ENCODE results near the gene CLRN1. TPM values are rescaled to one million over a fixed set of nuclear protein-coding genes. Genes with fewer than 3 reads are reported as not detected.

CLRN1 gene
- total RNA-seq, 2 donors from 2014 or later, result not detected

DNA sequence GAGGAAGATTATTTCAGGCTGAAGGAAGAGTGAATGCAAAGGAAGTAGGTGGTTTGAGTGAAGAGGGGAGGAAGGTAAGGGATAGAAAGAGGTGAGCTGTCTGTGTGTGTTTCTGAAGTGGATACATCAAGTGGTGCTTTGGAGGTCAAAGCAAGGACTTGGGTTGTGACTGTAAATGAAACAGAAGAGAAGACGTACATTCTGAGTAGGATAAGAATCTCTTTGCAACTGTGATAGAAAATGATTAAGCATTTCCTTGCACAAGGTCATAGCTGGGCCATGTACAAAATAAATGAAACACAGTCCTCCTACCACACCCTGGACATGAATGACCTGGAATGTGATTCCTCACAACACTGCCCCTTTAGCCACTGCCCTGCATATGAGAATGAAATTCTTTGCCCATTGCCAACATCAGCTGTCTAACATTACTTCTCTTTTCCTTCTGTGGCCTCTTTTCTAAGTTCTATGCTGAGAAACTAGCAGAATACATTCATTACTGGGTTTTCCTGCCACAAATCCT, 39.0 kb downstream of the CLRN1 start:
- WGBS, 2 experiments (ENCODE audit: insufficient coverage in 1 of 2, insufficient read length in 1 of 2), result 0% methylated on average over 1 of the region's 1 CpG
- no peak overlapping the region for H3K4me3 Mint-ChIP-seq
- Histone ChIP-seq H3K27me3 (ENCODE audit: control insufficient read depth, insufficient read depth, low read length, poor library complexity, severe bottlenecking) (no peaks in the 10 kb centered on the region), H3K4me3 (ENCODE audit: low read length) (no peak overlapping the region), H3K9me3 (ENCODE audit: control insufficient read depth, low read length) (no peaks in the 10 kb centered on the region), H3K9ac (ENCODE audit: extremely low read depth, low read length, poor library complexity, severe bottlenecking) (no peak overlapping the region), H3K36me3 (ENCODE audit: control insufficient read depth, insufficient read depth, low read length) (no peaks in the 10 kb centered on the region), H3K27ac (ENCODE audit: low read depth, low read length) (no peak overlapping the region), H3K4me1 (ENCODE audit: control insufficient read depth, insufficient read depth, low read length) (no peaks in the 10 kb centered on the region)
- H3K9me3 Mint-ChIP-seq, result no peaks in the 10 kb centered on the region
- no peak overlapping the region for H3K27ac Mint-ChIP-seq
- TF ChIP-seq, protein P1, sequence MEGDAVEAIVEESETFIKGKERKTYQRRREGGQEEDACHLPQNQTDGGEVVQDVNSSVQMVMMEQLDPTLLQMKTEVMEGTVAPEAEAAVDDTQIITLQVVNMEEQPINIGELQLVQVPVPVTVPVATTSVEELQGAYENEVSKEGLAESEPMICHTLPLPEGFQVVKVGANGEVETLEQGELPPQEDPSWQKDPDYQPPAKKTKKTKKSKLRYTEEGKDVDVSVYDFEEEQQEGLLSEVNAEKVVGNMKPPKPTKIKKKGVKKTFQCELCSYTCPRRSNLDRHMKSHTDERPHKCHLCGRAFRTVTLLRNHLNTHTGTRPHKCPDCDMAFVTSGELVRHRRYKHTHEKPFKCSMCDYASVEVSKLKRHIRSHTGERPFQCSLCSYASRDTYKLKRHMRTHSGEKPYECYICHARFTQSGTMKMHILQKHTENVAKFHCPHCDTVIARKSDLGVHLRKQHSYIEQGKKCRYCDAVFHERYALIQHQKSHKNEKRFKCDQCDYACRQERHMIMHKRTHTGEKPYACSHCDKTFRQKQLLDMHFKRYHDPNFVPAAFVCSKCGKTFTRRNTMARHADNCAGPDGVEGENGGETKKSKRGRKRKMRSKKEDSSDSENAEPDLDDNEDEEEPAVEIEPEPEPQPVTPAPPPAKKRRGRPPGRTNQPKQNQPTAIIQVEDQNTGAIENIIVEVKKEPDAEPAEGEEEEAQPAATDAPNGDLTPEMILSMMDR (conservative IDR thresholded peaks at IDR 0.05), result no peak
- no peaks in the 10 kb centered on the region for H3K4me1 Mint-ChIP-seq
- DNase-seq, result no peak
- no peaks in the 10 kb centered on the region for H3K36me3 Mint-ChIP-seq (ENCODE audit: low read depth)
- no peaks in the 10 kb centered on the region for H3K27me3 Mint-ChIP-seq (ENCODE audit: insufficient read depth)

DNA sequence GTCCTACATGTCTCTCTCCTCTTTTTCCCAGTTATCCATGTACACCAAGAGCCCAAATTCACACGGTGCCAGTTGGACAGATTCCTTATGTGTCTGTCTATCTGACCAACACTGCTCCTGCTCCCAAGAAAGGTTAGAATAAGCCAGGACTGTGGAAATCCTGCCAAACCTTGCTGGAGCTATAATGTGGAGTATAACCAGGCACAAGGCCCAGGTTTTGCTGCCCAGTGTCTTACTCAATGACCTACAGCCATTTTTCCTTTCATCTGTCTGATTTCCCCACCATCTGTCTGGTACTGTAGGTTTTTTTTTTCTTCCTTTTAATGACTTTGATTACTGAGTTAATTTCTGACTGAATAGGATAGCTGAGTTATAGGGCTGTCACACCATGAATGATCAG, 40.8 kb downstream of the CLRN1 start:
- no peak overlapping the region for H3K27ac Mint-ChIP-seq
- WGBS, 2 experiments (ENCODE audit: insufficient coverage in 1 of 2, insufficient read length in 1 of 2), result 80 to 87% methylated on average over 1 of the region's 1 CpG
- H3K36me3 Mint-ChIP-seq (ENCODE audit: low read depth), result no peaks in the 10 kb centered on the region
- no peaks in the 10 kb centered on the region for H3K4me1 Mint-ChIP-seq
- TF ChIP-seq, protein P1 (conservative IDR thresholded peaks at IDR 0.05), result no peak
- Histone ChIP-seq H3K4me1 (ENCODE audit: control insufficient read depth, insufficient read depth, low read length) (no peaks in the 10 kb centered on the region), H3K4me3 (ENCODE audit: low read length) (no peak overlapping the region), H3K36me3 (ENCODE audit: control insufficient read depth, insufficient read depth, low read length) (no peaks in the 10 kb centered on the region), H3K27ac (ENCODE audit: low read depth, low read length) (no peak overlapping the region), H3K9ac (ENCODE audit: extremely low read depth, low read length, poor library complexity, severe bottlenecking) (no peak overlapping the region), H3K9me3 (ENCODE audit: control insufficient read depth, low read length) (no peaks in the 10 kb centered on the region), H3K27me3 (ENCODE audit: control insufficient read depth, insufficient read depth, low read length, poor library complexity, severe bottlenecking) (no peaks in the 10 kb centered on the region)
- DNase-seq, result no peak
- no peaks in the 10 kb centered on the region for H3K9me3 Mint-ChIP-seq
- H3K27me3 Mint-ChIP-seq (ENCODE audit: insufficient read depth), result no peaks in the 10 kb centered on the region
- H3K4me3 Mint-ChIP-seq, result no peak overlapping the region

DNA sequence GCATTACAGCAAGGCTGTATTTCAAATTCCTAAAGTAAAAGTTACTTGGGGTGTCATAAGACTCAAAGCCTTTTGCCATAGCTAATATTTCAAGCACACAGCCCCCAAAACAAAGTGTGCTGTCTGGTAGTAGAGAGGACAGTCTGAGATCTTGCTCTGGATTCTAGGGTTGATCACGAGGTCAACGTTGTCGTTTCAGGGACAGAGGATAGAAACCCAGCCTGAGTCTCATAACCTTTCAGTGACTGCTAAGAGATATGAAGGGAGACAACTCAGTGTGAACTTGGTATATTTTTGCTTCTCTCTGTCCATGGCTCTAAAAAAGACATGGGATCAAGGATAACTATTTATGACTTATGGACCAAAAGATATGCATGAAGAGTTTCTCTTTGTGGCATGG, 41.7 kb downstream of the CLRN1 start:
- no peak overlapping the region for H3K4me3 Mint-ChIP-seq
- H3K27me3 ChIP-seq (ENCODE audit: control insufficient read depth, insufficient read depth, low read length, poor library complexity, severe bottlenecking), result no peaks in the 10 kb centered on the region
- H3K4me1 Mint-ChIP-seq, result peaks cover 1% of the 10 kb centered on the region
- no peaks in the 10 kb centered on the region for H3K4me1 ChIP-seq (ENCODE audit: control insufficient read depth, insufficient read depth, low read length)
- H3K36me3 ChIP-seq (ENCODE audit: control insufficient read depth, insufficient read depth, low read length), result no peaks in the 10 kb centered on the region
- H3K9me3 Mint-ChIP-seq, result no peaks in the 10 kb centered on the region
- no peak overlapping the region for H3K4me3 ChIP-seq (ENCODE audit: low read length)
- H3K27ac Mint-ChIP-seq, result no peak overlapping the region
- 73 to 82% methylated on average over 3 of the region's 3 CpGs for WGBS, 2 experiments (ENCODE audit: insufficient coverage in 1 of 2, insufficient read length in 1 of 2)
- H3K9ac ChIP-seq (ENCODE audit: extremely low read depth, low read length, poor library complexity, severe bottlenecking), result no peak overlapping the region
- H3K36me3 Mint-ChIP-seq (ENCODE audit: low read depth), result no peaks in the 10 kb centered on the region
- TF ChIP-seq, protein P1 (conservative IDR thresholded peaks at IDR 0.05), result no peak
- DNase-seq, result no peak
- H3K27ac ChIP-seq (ENCODE audit: low read depth, low read length), result no peak overlapping the region
- H3K27me3 Mint-ChIP-seq (ENCODE audit: insufficient read depth), result no peaks in the 10 kb centered on the region
- H3K9me3 ChIP-seq (ENCODE audit: control insufficient read depth, low read length), result no peaks in the 10 kb centered on the region
